DMS53 treated with DMSO at 0.1 percent for 48 hours (cell line): ENCODE measurements around the gene SEL1L2.

Experiments used
- DNase-seq: peaks from one replicate; lab custom pipeline; 2025; ENCODE audit not compliant: unreplicated experiment; lab: John Stamatoyannopoulos, UW

Gene SEL1L2

DNA sequence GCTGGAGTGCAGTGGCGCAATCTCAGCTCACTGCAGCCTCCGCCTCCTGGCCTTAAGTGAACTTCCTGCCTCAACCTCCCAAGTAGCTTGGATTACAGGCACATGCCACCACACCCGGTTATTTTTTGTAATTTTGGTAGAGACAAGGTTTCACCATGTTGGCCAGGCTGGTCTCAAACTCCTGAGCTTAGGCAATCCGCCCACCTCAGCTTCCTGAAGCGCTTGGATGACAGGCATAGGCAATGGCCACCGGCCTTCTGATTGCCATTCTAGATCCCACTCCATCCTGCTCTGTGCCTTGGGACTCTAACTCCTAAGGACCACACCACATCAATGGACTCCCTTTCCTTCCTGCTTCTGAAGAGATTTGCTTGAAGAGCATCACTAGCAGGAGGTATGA, 60.6 kb downstream of the SEL1L2 start:
- no peak for DNase-seq

GRCh38 chr20:13928901-13929300, 61.5 kb downstream of the SEL1L2 start:
- no peak for DNase-seq

DNA sequence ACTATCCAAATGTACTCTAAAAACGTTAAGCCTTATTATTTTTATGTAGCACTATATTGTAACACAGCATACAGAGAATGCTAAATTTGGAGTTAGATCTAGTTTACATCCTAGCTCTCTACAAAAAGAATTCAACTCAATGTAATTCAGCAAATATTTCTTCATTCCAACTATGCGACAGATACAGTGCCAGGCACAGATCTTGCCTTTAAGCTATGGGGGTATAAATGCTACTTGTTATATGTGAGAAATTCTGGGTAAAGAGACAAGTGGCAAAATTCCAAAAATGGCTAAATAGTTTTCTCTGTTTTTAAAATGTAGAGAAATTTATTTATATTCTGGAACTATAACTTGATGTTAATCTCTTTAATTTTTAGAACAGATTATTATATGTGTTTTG, 63.2 kb downstream of the SEL1L2 start:
- DNase-seq: no peak

GRCh38 chr20:13922241-13922640, 68.2 kb downstream of the SEL1L2 start:
- DNase-seq: no peak

- peak; percentile 40 for DNase-seq
These were observed 75.1 kb downstream of the SEL1L2 start for GRCh38 chr20:13915284-13915683.

- DNase-seq: no peak
These were observed 76.8 kb downstream of the SEL1L2 start for GRCh38 chr20:13913572-13913971.

DNA sequence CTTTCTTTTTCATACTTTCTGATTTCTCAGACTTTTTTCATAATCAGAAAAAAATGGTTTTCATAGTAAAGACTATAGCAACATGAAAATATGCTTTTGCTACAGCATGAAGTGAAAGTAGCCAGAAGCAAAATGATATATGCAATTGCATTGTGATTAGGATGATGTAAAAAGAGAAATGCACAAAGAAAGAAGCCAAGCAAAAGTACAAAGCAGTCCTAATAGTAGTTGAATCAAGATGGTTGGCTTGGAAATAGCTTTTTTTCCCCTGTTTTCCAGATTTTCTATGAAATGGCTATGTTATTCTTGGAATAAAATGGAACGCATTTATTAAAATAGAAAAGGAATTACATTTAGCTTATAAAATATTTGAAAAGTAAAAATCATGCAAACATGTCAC, 77.3 kb downstream of the SEL1L2 start:
- DNase-seq: no peak

DNA sequence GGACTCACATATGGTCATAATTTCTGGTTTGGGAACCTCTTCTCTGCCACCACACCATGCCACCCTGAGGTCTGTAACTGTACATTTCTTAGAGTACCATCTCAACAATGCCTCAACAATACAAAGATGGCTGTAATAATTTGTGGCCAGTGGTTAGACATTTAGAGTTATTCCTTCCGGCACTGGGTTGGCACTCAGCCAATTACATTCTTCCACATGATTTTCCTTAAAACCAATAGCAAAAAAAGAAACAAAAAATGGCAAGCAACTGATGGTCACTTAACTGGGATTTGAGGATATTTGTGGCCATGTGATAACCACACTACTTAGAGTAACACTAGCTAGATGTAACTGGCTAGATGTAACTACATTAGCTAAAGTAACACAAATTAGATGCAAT, 79.9 kb downstream of the SEL1L2 start:
- DNase-seq: no peak

DNA sequence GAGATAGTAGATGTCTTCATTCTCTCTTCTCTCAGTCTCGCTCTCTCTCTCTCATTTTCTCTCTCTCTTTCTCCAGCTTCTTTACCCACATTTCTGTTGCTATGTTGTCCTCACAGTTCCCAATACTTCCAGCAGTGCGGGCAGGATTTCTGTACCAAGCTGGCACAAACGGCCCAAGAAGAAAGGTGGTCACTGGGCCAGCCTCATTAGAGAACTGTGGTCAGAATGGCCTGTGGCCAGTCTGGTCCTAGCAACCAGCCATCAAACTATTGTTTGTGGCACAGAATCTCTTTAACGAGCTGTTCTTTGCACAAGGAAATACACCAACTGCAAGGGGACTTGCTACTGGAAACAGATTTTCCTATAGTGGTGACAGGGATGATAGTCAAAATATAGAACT, 81.3 kb downstream of the SEL1L2 start:
- DNase-seq: no peak

- no peak for DNase-seq
These were observed 85.6 kb downstream of the SEL1L2 start for GRCh38 chr20:13904766-13905165.

- no peak for DNase-seq
These were observed 89.9 kb downstream of the SEL1L2 start for GRCh38 chr20:13900496-13900895.

GRCh38 chr20:13898012-13898612, 92.3 kb downstream of the SEL1L2 start:
- peak; percentile 21 for DNase-seq

DNA sequence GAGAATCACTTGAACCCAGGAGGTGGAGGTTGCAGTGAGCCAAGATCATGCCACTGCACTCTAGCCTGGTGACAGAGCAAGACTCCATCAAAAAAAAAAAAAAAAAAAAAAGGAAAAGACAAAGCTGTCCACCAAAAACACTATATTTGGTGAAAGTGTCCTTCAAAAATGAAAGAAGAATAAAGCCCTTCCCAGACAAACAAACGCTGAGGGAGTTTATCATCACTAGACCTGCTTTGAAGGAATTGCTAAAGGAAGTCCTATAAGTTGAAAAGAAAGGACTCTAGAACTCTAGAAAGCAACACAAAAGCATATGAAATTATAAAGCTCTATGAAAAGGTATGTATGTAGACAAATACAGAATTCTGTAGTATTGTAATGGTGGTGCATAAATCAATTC, 98.8 kb downstream of the SEL1L2 start:
- DNase-seq: no peak

GRCh38 chr20:13884803-13885202, 105.6 kb downstream of the SEL1L2 start:
- DNase-seq: no peak

DNA sequence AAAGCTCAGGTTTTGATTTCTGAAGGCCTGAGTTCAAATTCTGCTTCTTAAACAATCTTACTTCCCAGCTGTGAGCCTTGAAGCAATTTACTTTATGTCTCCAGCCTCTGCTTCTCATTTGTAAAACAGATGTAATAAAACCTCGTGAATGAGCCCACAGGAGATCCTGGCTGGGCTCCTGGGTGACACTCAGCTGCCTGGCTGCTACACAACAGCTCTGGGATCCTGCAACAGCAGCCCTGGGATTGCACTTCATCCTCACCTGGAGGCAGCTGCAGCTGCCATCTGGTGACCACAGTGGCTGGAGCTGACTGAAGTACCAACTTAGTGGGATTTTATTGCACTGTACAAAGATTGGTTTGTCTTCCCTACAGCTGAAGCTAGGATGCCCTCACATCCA, 107.0 kb downstream of the SEL1L2 start:
- no peak for DNase-seq

DNA sequence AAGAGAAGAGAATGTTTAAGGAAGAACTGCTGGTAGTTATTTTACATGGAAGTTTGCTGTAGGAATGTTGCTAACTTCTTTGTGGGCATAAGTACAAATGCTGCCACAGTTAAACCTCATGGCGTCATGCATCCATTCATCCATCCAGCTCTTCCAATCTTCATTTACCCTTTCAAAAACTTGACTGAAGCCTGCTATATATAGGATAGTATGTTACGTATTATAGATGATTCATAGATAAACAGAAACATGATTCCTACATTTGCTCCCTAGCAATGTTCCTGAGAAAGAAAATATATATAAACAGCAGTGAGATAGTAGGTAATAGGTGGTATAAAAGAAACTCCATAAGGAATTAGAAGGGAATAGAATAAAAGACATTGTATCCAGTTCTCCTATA, 111.8 kb downstream of the SEL1L2 start:
- DNase-seq: no peak

- no peak for DNase-seq
These were observed 112.6 kb downstream of the SEL1L2 start for GRCh38 chr20:13877793-13878192.

- no peak for DNase-seq
These were observed 115.1 kb downstream of the SEL1L2 start for GRCh38 chr20:13875265-13875811.

DNA sequence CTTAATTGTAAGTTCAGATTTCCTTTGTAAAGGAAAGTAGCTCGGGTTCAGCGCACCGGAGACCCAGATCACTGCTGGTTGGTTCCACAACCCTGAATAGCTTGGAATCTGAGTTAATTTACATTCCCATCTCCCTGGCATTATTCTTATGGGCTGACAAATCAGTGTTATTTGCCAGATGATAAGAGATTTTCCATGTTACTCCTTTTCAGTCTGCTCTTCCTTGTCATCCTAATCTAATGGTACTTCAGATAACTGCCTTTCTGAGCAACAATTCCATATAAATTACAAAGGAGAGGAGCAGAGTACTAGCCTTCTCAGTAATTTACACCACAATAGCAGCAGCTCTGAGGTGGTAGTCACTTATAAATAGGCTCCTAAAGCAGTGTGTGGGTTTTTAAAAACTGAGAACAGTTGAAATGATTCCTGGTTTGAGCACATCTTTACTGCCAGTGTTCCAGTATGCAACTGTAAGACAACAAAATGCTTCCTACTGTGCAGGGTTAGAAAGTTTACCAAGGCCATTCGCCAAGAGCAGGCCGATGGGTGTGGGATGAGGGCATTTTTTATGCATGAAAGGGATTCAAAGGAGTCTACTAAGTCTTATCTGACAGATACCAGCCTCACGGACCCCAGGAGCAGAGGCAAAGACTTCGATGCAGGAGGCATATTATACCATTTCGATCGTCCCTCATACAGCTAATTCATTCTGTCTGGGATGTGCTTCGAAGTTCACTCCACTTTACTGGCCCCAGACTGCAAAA, 115.8 kb downstream of the SEL1L2 start:
- no peak for DNase-seq

GRCh38 chr20:13873831-13874230, 116.6 kb downstream of the SEL1L2 start:
- no peak for DNase-seq

DNA sequence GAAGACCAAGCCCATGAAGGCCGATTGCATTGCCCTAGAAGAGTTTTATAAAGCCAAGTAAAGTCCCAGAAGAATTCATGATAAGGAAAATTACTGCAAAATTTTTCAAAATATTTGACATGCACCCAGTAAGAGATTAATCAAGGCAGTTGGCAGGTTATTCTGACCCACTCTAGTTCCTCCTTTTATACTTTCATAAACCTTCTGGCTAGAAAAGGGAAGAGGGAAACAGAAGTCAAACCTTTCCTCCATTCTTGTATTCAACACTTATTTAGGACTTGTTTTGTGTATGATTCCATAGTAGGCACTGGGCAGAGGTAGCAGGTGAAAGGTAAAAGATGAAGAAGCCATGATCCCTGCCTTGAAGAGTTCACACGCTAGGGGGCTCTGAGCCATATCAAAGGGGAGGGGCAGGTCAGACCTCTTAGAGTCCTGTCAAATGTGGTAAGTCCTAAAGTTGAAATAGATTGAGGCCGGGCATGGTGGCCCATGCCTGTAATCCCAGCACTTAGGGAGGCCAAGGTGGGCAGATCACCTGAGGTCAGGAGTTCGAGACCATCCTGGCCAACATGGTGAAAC, 120.2 kb downstream of the SEL1L2 start:
- no peak for DNase-seq

DNA sequence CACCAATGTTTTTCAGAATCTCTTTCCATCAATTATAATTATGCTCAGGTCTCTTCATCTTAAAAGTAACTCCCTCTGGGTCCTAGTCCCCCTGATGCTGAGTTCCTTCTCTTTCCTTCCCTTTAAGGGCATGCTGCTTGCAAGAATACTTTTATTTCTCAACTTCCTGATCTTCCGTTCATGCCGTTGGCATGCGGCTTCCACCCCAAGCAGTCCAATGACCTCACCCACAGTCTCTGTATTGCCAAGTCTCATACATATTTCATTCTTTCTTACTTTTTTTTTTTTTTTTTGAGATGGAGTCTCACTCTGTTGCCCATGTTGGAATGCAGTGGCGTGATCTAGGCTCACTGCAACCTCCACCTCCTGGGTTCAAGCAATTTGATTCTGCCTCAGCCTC, 122.1 kb downstream of the SEL1L2 start:
- DNase-seq: no peak
